Activated CD4-positive, alpha-beta T cell treated with anti-CD3 and anti-CD28 coated beads, Interleukin-10, Interleukin-2, amounts not matched to agents 100 ng/mL and 50 ng/mL, durations not matched to agents 16 hours and 8 hours (primary cell): ENCODE measurements around the gene CHCHD3.
"Not testable (repeated sequence)": the region's sequence is repeated elsewhere in the genome, so short reads cannot be mapped to it uniquely, and the experiment has no call there.

Source experiments
- DNase-seq: peaks from one replicate; pipeline ENCODE4 v3.0.0-alpha.2; 2020

CHCHD3 gene

GRCh38 chr7:132897093-132897687 is 184.7 kb downstream of the CHCHD3 start:
- DNase-seq = no peak

GRCh38 chr7:132895231-132895630 is 186.7 kb downstream of the CHCHD3 start:
- no peak for DNase-seq

- DNase-seq = no peak
Measured at GRCh38 chr7:132893560-132893959, 188.3 kb downstream of the CHCHD3 start.

- not testable (repeated sequence) for DNase-seq
Measured at GRCh38 chr7:132892744-132893143, 189.1 kb downstream of the CHCHD3 start.

- DNase-seq = no peak
Measured at GRCh38 chr7:132891554-132891953, 190.3 kb downstream of the CHCHD3 start.

GRCh38 chr7:132882714-132883428 is 199.0 kb downstream of the CHCHD3 start:
- DNase-seq = peak; percentile 54

GRCh38 chr7:132881317-132881716 is 200.6 kb downstream of the CHCHD3 start:
- no peak for DNase-seq

GRCh38 chr7:132879579-132879978 is 202.3 kb downstream of the CHCHD3 start:
- no peak for DNase-seq

- DNase-seq = no peak
Measured at GRCh38 chr7:132878204-132878919, 203.5 kb downstream of the CHCHD3 start.

GRCh38 chr7:132877573-132877972 is 204.3 kb downstream of the CHCHD3 start:
- no peak for DNase-seq

GRCh38 chr7:132876576-132876975 is 205.3 kb downstream of the CHCHD3 start:
- DNase-seq = no peak

- peak; percentile 6 for DNase-seq
Measured at GRCh38 chr7:132872034-132872433, 209.9 kb downstream of the CHCHD3 start.

GRCh38 chr7:132871419-132871818 is 210.5 kb downstream of the CHCHD3 start:
- no peak for DNase-seq

- DNase-seq = no peak
Measured at GRCh38 chr7:132869166-132869861, 212.6 kb downstream of the CHCHD3 start.

GRCh38 chr7:132866551-132866950 is 215.3 kb downstream of the CHCHD3 start:
- no peak for DNase-seq

- DNase-seq = no peak
Measured at GRCh38 chr7:132866144-132866531, 215.8 kb downstream of the CHCHD3 start.

GRCh38 chr7:132865366-132866143 is 216.3 kb downstream of the CHCHD3 start:
- no peak for DNase-seq

- DNase-seq = no peak
Measured at GRCh38 chr7:132861940-132862554, 219.8 kb downstream of the CHCHD3 start.

- no peak for DNase-seq
Measured at GRCh38 chr7:132861424-132861823, 220.5 kb downstream of the CHCHD3 start.

GRCh38 chr7:132859199-132859598 is 222.7 kb downstream of the CHCHD3 start:
- DNase-seq = no peak

- no peak for DNase-seq
Measured at GRCh38 chr7:132858760-132859159, 223.1 kb downstream of the CHCHD3 start.

- no peak for DNase-seq
Measured at GRCh38 chr7:132858251-132858650, 223.6 kb downstream of the CHCHD3 start.
